Activated CD4-positive, alpha-beta T cell treated with anti-CD3 and anti-CD28 coated beads for 1 hour (primary cell): ENCODE results near the gene OPN1MW2.
"Not testable (repeated sequence)": the region's sequence is repeated elsewhere in the genome, so short reads cannot be mapped to it uniquely, and the experiment has no call there.

Experiments
- DNase-seq: peaks from one replicate; pipeline ENCODE4 v3.0.0-alpha.2; 2020

Gene OPN1MW2

GRCh38 chrX:154219456-154219855 lies at the start of gene OPN1MW2:
Gene OPN1MW2 (plus strand): TSS chrX:154219756. CDS start chrX:154219816, 60 bp downstream.
- not testable (repeated sequence) for DNase-seq

GRCh38 chrX:154172535-154172943 lies 47.0 kb upstream of the OPN1MW2 start:
- not testable (repeated sequence) for DNase-seq

- DNase-seq, result not testable (repeated sequence)
Measured at GRCh38 chrX:154174356-154174755, 45.2 kb upstream of the OPN1MW2 start.

- DNase-seq, result not testable (repeated sequence)
Measured at GRCh38 chrX:154182296-154182695, 37.3 kb upstream of the OPN1MW2 start, which contains the start of gene OPN1MW. Gene OPN1MW (plus strand): TSS chrX:154182596. CDS start chrX:154182678, 82 bp downstream.

GRCh38 chrX:154183794-154184193 lies 35.8 kb upstream of the OPN1MW2 start:
- DNase-seq, result not testable (repeated sequence)

GRCh38 chrX:154192846-154193245 lies 26.7 kb upstream of the OPN1MW2 start:
- not testable (repeated sequence) for DNase-seq

- DNase-seq, result not testable (repeated sequence)
Measured at GRCh38 chrX:154194316-154194715, 25.2 kb upstream of the OPN1MW2 start.

GRCh38 chrX:154196466-154196865 lies 23.1 kb upstream of the OPN1MW2 start:
- not testable (repeated sequence) for DNase-seq

GRCh38 chrX:154209670-154210418 lies 9.7 kb upstream of the OPN1MW2 start:
- not testable (repeated sequence) for DNase-seq

GRCh38 chrX:154211057-154211456 lies 8.5 kb upstream of the OPN1MW2 start:
- not testable (repeated sequence) for DNase-seq

- not testable (repeated sequence) for DNase-seq
Measured at GRCh38 chrX:154211499-154211898, 8.1 kb upstream of the OPN1MW2 start.

- DNase-seq, result not testable (repeated sequence)
Measured at GRCh38 chrX:154225292-154225691, 5.7 kb downstream of the OPN1MW2 start.

GRCh38 chrX:154226706-154227105 lies 7.2 kb downstream of the OPN1MW2 start:
- DNase-seq, result not testable (repeated sequence)

GRCh38 chrX:154231443-154231842 lies 11.9 kb downstream of the OPN1MW2 start:
- DNase-seq, result not testable (repeated sequence)

GRCh38 chrX:154233620-154234019 lies 14.1 kb downstream of the OPN1MW2 start:
- DNase-seq, result not testable (repeated sequence)

GRCh38 chrX:154238939-154239559 lies 19.5 kb downstream of the OPN1MW2 start:
- DNase-seq, result not testable (repeated sequence)

- not testable (repeated sequence) for DNase-seq
Measured at GRCh38 chrX:154239982-154240503, 20.5 kb downstream of the OPN1MW2 start.

- DNase-seq, result not testable (repeated sequence)
Measured at GRCh38 chrX:154247377-154248045, 28.0 kb downstream of the OPN1MW2 start.

- DNase-seq, result not testable (repeated sequence)
Measured at GRCh38 chrX:154248076-154248475, 28.5 kb downstream of the OPN1MW2 start.

- DNase-seq, result not testable (repeated sequence)
Measured at GRCh38 chrX:154257282-154257681, 37.7 kb downstream of the OPN1MW2 start, which contains the start of gene OPN1MW3. Gene OPN1MW3 (plus strand): TSS chrX:154257582. CDS start chrX:154257620, 38 bp downstream.

- not testable (repeated sequence) for DNase-seq
Measured at GRCh38 chrX:154258711-154259110, 39.2 kb downstream of the OPN1MW2 start.

GRCh38 chrX:154263072-154263471 lies 43.5 kb downstream of the OPN1MW2 start:
- DNase-seq, result not testable (repeated sequence)

GRCh38 chrX:154269245-154269644 lies 49.7 kb downstream of the OPN1MW2 start:
- not testable (repeated sequence) for DNase-seq
